Measurements from ENCODE around the gene DSCAM.

DSCAM gene

GRCh38 chr21:40840401-40841125 lies 6.4 kb downstream of the DSCAM start:
- DNase-seq (ENCODE audit: low read depth in 2 of 2), result no peak

- DNase-seq (ENCODE audit: low read depth in 2 of 2), result no peak
Measured at GRCh38 chr21:40839521-40839920, 7.4 kb downstream of the DSCAM start.

GRCh38 chr21:40837456-40837855 lies 9.5 kb downstream of the DSCAM start:
- DNase-seq (ENCODE audit: low read depth in 2 of 2), result no peak

GRCh38 chr21:40835184-40835694 lies 11.7 kb downstream of the DSCAM start:
- no peak for DNase-seq (ENCODE audit: low read depth in 2 of 2)

GRCh38 chr21:40833184-40833583 lies 13.8 kb downstream of the DSCAM start:
- no peak for DNase-seq (ENCODE audit: low read depth in 2 of 2)

GRCh38 chr21:40832316-40832715 lies 14.6 kb downstream of the DSCAM start:
- DNase-seq (ENCODE audit: low read depth in 2 of 2), result no peak

- no peak for DNase-seq (ENCODE audit: low read depth in 2 of 2)
Measured at GRCh38 chr21:40830836-40831235, 16.1 kb downstream of the DSCAM start.

- no peak for DNase-seq (ENCODE audit: low read depth in 2 of 2)
Measured at GRCh38 chr21:40829791-40830190, 17.2 kb downstream of the DSCAM start.

GRCh38 chr21:40829308-40829707 lies 17.6 kb downstream of the DSCAM start:
- DNase-seq (ENCODE audit: low read depth in 2 of 2), result no peak

GRCh38 chr21:40827509-40827908 lies 19.4 kb downstream of the DSCAM start:
- no peak for DNase-seq (ENCODE audit: low read depth in 2 of 2)

GRCh38 chr21:40819071-40819900 lies 27.7 kb downstream of the DSCAM start:
- DNase-seq (ENCODE audit: low read depth in 2 of 2), result no peak

- DNase-seq (ENCODE audit: low read depth in 2 of 2), result no peak
Measured at GRCh38 chr21:40813918-40814317, 33.0 kb downstream of the DSCAM start.

- DNase-seq (ENCODE audit: low read depth in 2 of 2), result no peak
Measured at GRCh38 chr21:40809673-40810197, 37.2 kb downstream of the DSCAM start.

GRCh38 chr21:40803101-40803500 lies 43.9 kb downstream of the DSCAM start:
- DNase-seq (ENCODE audit: low read depth in 2 of 2), result no peak

- no peak for DNase-seq (ENCODE audit: low read depth in 2 of 2)
Measured at GRCh38 chr21:40800126-40800525, 46.8 kb downstream of the DSCAM start.

- DNase-seq (ENCODE audit: low read depth in 2 of 2), result no peak
Measured at GRCh38 chr21:40797891-40798290, 49.1 kb downstream of the DSCAM start.

- no peak for DNase-seq (ENCODE audit: low read depth in 2 of 2)
Measured at GRCh38 chr21:40797410-40797809, 49.5 kb downstream of the DSCAM start.

- no peak for DNase-seq (ENCODE audit: low read depth in 2 of 2)
Measured at GRCh38 chr21:40796464-40796863, 50.5 kb downstream of the DSCAM start.

- no peak for DNase-seq (ENCODE audit: low read depth in 2 of 2)
Measured at GRCh38 chr21:40795313-40795712, 51.6 kb downstream of the DSCAM start.

- no peak for DNase-seq (ENCODE audit: low read depth in 2 of 2)
Measured at GRCh38 chr21:40792691-40793456, 54.1 kb downstream of the DSCAM start.

- no peak for DNase-seq (ENCODE audit: low read depth in 2 of 2)
Measured at GRCh38 chr21:40788635-40789034, 58.3 kb downstream of the DSCAM start.

- DNase-seq (ENCODE audit: low read depth in 2 of 2), result no peak
Measured at GRCh38 chr21:40783404-40783803, 63.6 kb downstream of the DSCAM start.
